Lung (tissue), 12 donors: ENCODE results near the gene NLRP6. TPM values are rescaled to one million over a fixed set of nuclear protein-coding genes. Genes with fewer than 3 reads are reported as not detected.

Experiments
- ATAC-seq: fragments of 200-7000 bp; cut with Tn5 transposase; one replicate; pipeline ENCODE4 v1.9.1; 2020; ENCODE audit warnings: moderate number of reproducible peaks; ENCODE audit not compliant: insufficient read depth, low FRiP score
- DNase-seq, 3 donors: peaks; one replicate each; pipeline ENCODE4 v3.0.0-alpha.2; 2013 to 2017
- H3K27ac ChIP-seq, 2 donors: one replicate each; pipeline ENCODE4 v1.5.1; 2013; ENCODE audit warnings: mild to moderate bottlenecking in 2 of 2, moderate library complexity in 2 of 2, control low read depth in 1 of 2, inconsistent platforms in 1 of 2, low read depth in 1 of 2, low read length in 1 of 2
- H3K27me3 ChIP-seq, 3 donors: one replicate each; pipeline ENCODE4 v1.5.1; 2013; ENCODE audit warnings: low read length in 2 of 3; ENCODE audit not compliant: control insufficient read depth in 3 of 3, insufficient read depth in 3 of 3
- H3K36me3 ChIP-seq, 4 donors: one replicate each; pipeline ENCODE4 v1.5.1; 2013; ENCODE audit warnings: low read length in 4 of 4, mild to moderate bottlenecking in 1 of 4, moderate library complexity in 1 of 4; ENCODE audit not compliant: control insufficient read depth in 4 of 4, insufficient read depth in 4 of 4
- H3K4me1 ChIP-seq, 5 donors: one replicate each; pipeline ENCODE4 v1.5.1; 2013; ENCODE audit warnings: low read length in 5 of 5, mild to moderate bottlenecking in 2 of 5, moderate library complexity in 1 of 5; ENCODE audit not compliant: control insufficient read depth in 5 of 5, insufficient read depth in 5 of 5
- H3K4me3 ChIP-seq: one replicate; pipeline ENCODE4 v1.5.1; 2013; ENCODE audit warnings: mild to moderate bottlenecking, control low read depth, moderate library complexity
- H3K9ac ChIP-seq, 2 donors: one replicate each; pipeline ENCODE4 v1.5.1; 2013; ENCODE audit warnings: low read length in 2 of 2, control low read depth in 1 of 2; ENCODE audit not compliant: insufficient read depth in 1 of 2
- H3K9me3 ChIP-seq, 4 donors: one replicate each; pipeline ENCODE4 v1.5.1; 2013; ENCODE audit warnings: low read length in 3 of 4, mild to moderate bottlenecking in 1 of 4, moderate library complexity in 1 of 4; ENCODE audit not compliant: control insufficient read depth in 4 of 4, insufficient read depth in 3 of 4
- WGBS, 2 donors: extraction: QIAGEN DNeasy Blood & Tissue Kit; methylation state at CpG; one replicate each; pipeline ENCODE4 v1.1.7; 2013; 5-methylcytosine and 5-hydroxymethylcytosine counted together
- polyA plus RNA-seq, 2 donors: library from polyadenylated mRNA; stranded (reverse); fragments of 200-250 nt; gene quantifications; one replicate each; pipeline ENCODE4 v1.2.1, GENCODE V29; 2013
- total RNA-seq, 2 donors: library from RNA; depleted of rRNA in 1 of 2; stranded (reverse); fragments of >200 nt in 1 of 2; gene quantifications; one replicate each; pipeline ENCODE4 v1.2.1, GENCODE V29; 2014 to 2021
- TF ChIP-seq, protein P1 (sequence below): IDR thresholded peaks from 2 replicates; pipeline ENCODE4 v1.5.1; 2012; ENCODE audit warnings: mild to moderate bottlenecking; ENCODE audit errors: control extremely low read depth, extremely low read depth
- donor health status: control.
- donor health status: control.
- donor health status: Bipolar disorder and iron deficiency.
- donor health status: healthy.
- donor health status: DM: yes; HTN: yes; CAD: no.

Gene NLRP6
- total and polyA plus RNA-seq, 4 donors, result 0.08 to 9.6 (median 2.4) TPM

DNA sequence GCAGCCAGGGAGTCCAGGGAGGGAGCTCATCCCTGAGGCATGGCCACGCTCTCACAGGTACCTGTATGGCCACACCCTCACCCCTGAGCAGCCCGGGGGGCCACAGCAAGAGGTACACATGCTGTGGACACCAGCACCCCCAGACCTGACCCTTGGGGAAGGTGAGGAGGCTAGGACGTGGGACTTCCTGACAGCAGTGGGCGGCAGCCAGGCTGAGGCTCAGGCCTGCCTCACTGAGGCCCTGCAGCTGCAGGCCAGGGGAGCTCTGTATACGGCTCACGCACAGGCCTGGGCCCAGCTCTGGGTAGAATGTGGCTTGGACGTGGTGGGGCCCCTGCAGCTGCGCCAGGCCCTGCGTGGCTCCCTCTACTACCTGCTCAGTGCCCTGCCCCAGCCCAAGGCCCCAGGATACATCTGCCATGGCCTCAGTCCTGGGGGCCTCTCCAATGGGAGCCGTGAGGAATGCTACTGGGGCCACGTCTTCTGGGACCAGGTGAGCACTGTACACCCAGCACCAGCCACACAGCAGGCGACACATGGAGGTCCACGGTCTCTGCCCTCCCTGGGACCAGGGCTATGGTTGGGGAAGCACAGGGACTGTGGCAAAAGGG lies 12.5 kb downstream of the NLRP6 start:
- H3K27me3 ChIP-seq, result peaks cover 0 to 19% (median 10%) of the 10 kb centered on the region in 3 donors
- H3K9me3 ChIP-seq, result no peaks in the 10 kb centered on the region
- H3K36me3 ChIP-seq, result peaks cover 0 to 23% (median 0%) of the 10 kb centered on the region in 4 donors
- no peak overlapping the region for H3K27ac ChIP-seq
- TF ChIP-seq, protein P1, sequence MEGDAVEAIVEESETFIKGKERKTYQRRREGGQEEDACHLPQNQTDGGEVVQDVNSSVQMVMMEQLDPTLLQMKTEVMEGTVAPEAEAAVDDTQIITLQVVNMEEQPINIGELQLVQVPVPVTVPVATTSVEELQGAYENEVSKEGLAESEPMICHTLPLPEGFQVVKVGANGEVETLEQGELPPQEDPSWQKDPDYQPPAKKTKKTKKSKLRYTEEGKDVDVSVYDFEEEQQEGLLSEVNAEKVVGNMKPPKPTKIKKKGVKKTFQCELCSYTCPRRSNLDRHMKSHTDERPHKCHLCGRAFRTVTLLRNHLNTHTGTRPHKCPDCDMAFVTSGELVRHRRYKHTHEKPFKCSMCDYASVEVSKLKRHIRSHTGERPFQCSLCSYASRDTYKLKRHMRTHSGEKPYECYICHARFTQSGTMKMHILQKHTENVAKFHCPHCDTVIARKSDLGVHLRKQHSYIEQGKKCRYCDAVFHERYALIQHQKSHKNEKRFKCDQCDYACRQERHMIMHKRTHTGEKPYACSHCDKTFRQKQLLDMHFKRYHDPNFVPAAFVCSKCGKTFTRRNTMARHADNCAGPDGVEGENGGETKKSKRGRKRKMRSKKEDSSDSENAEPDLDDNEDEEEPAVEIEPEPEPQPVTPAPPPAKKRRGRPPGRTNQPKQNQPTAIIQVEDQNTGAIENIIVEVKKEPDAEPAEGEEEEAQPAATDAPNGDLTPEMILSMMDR, result no peak
- peaks cover 0 to 12% (median 0%) of the 10 kb centered on the region in 5 donors for H3K4me1 ChIP-seq
- DNase-seq (no peak), ATAC-seq (no peak)
- no peak overlapping the region for H3K4me3 ChIP-seq
- WGBS, 2 donors, result 90 to 91% methylated on average over 13 of the region's 13 CpGs
- no peak overlapping the region for H3K9ac ChIP-seq

DNA sequence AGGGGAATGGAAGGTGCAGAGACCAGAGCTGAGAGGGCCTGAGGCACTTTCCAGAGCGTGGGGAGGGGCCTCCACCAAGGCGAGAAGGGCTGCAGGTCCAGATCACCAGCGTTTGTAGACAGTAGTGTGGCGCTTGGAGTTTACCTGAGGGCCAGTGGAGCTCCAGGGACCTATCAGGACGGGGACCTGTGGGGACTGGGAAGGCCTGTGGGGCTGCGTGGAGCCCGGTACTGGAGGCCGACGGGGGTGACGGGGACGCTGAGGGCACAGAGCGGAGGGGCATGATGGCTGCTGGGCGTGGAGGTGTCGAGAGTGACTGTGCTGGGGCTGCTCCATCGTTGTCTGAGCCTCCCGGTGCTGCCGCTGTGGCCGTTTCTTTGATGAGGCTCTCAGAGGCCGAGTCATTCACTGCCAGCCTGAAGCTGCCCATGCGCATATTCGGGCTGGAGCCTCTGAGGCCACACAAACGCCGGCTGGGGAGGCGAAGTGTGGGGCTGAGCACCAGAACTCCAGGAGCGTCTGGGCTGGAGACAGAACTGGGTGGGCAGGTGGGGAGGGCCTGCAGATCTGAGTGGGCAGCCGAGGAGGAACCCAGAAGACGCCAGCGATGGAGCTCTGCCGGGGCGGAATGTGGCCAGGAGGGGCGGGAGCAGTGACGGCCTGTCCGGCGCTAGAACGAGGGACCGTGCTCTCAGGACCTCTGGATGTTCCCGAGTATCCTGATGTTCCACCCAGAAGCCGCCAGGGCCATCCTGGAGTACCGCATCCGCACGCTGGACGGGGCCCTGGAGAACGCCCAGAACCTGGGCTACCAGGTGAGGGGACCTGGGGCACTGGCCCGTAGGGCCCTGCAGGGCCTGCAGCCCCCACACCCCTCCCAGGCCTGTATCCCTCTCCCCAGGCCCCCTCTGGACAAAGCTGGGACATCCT lies 13.3 kb downstream of the NLRP6 start:
- no peaks in the 10 kb centered on the region for H3K9me3 ChIP-seq
- H3K4me1 ChIP-seq, result peaks cover 0 to 12% (median 0%) of the 10 kb centered on the region in 5 donors
- DNase-seq (no peak), ATAC-seq (no peak)
- 92 to 95% methylated on average over 44 of the region's 44 CpGs for WGBS, 2 donors
- H3K9ac ChIP-seq, result no peak overlapping the region
- no peak overlapping the region for H3K4me3 ChIP-seq
- peaks cover 0 to 23% (median 0%) of the 10 kb centered on the region in 4 donors for H3K36me3 ChIP-seq
- TF ChIP-seq, protein P1, result no peak
- no peak overlapping the region for H3K27ac ChIP-seq
- H3K27me3 ChIP-seq, result peaks cover 0 to 13% (median 10%) of the 10 kb centered on the region in 3 donors

DNA sequence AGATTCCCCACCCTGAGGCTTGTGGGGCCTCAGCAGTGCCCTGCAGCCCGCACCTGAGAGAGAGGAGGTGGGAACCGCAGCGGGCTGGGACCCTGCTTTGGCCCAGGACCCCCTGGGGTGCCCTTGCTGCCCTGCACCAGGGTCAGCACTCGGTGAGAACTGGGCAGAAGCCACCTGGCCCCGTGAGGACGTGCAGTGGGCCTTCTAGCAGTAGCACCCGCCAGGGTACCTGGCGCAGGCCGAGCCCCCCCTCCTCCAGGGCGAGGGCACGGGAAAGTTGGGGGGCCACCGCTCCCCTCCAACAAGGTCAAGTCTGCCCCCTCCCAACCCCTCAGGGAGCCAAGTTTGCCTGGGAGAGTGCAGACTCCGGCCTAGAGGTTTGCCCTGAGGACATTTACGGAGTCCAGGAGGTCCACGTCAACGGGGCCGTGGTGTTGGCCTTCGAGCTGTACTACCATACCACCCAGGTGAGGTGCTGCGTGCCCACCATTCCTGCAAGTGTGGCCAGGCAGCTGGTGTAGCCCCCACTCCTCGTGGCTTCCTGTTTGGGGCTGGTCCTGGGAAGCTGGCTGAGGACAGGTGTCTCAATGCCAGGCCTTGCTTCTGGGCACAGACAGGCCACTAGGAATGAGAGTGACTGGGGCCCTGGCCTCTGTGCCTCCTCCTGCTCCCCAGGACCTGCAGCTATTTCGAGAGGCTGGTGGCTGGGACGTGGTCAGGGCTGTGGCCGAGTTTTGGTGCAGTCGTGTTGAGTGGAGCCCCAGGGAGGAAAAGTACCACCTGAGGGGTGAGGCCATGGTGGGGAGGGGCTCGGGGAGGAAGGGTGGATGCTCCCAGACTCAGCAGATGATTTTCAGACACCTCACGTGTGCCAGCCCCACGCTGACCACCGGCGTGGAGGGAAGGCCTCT lies 14.3 kb downstream of the NLRP6 start:
- 94% methylated on average over 29 of the region's 29 CpGs for WGBS, 2 donors
- Histone ChIP-seq H3K27me3 (peaks cover 0 to 8% (median 5%) of the 10 kb centered on the region in 3 donors), H3K4me1 (peaks cover 0 to 12% (median 0%) of the 10 kb centered on the region in 5 donors), H3K27ac (no peak overlapping the region), H3K36me3 (peaks cover 0 to 23% (median 0%) of the 10 kb centered on the region in 4 donors), H3K9ac (no peak overlapping the region), H3K9me3 (no peaks in the 10 kb centered on the region), H3K4me3 (no peak overlapping the region)
- DNase-seq, result no peak
- ATAC-seq, result no peak
- TF ChIP-seq, protein P1, result no peak
